DOHH2 (cell line): ENCODE results near the gene NAA10.

Experiments used
- EZH2phosphoT487 ChIP-seq: fragments of 200-600 bp; sonication (generic); IDR thresholded peaks from 2 replicates; pipeline ENCODE4 v1.6.1; 2017; ENCODE audit warnings: borderline replicate concordance, mild to moderate bottlenecking, antibody characterized with exemption, low read length, moderate library complexity, mixed read lengths
- TF ChIP-seq, protein P1 (sequence below): fragments of 200-600 bp; sonication (generic); IDR thresholded peaks from one replicate; pipeline ENCODE4 v1.5.1; 2014; ENCODE audit warnings: antibody characterized with exemption, mild to moderate bottlenecking, low read depth, low read length; ENCODE audit not compliant: poor library complexity, severe bottlenecking

GRCh38 chrX:153881281-153881680 lies 53.6 kb downstream of the NAA10 start:
- TF ChIP-seq, protein P1, sequence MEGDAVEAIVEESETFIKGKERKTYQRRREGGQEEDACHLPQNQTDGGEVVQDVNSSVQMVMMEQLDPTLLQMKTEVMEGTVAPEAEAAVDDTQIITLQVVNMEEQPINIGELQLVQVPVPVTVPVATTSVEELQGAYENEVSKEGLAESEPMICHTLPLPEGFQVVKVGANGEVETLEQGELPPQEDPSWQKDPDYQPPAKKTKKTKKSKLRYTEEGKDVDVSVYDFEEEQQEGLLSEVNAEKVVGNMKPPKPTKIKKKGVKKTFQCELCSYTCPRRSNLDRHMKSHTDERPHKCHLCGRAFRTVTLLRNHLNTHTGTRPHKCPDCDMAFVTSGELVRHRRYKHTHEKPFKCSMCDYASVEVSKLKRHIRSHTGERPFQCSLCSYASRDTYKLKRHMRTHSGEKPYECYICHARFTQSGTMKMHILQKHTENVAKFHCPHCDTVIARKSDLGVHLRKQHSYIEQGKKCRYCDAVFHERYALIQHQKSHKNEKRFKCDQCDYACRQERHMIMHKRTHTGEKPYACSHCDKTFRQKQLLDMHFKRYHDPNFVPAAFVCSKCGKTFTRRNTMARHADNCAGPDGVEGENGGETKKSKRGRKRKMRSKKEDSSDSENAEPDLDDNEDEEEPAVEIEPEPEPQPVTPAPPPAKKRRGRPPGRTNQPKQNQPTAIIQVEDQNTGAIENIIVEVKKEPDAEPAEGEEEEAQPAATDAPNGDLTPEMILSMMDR: no peak
- TF ChIP-seq EZH2phosphoT487: no peak
